ENCODE data around the gene JMY. TPM values are rescaled to one million over a fixed set of nuclear protein-coding genes. Genes with fewer than 3 reads are reported as not detected.

Gene JMY
- total RNA-seq, 1 experiment from 2014 or later, result not detected

- Histone ChIP-seq H3K9ac (ENCODE audit: low read length) (no peak overlapping the region), H3K36me3 (ENCODE audit: insufficient read depth, low read length) (no peaks in the 10 kb centered on the region), H3K79me2 (ENCODE audit: low read length) (no peaks in the 10 kb centered on the region), H3K4me3 (ENCODE audit: low read length) (no peak overlapping the region), H3K4me1 (ENCODE audit: low read length) (no peaks in the 10 kb centered on the region), H3K27ac (ENCODE audit: low read length) (no peak overlapping the region), H3K9me3 (ENCODE audit: low read length) (no peaks in the 10 kb centered on the region), H3K27me3 (ENCODE audit: low read length) (no peaks in the 10 kb centered on the region), H2AFZ (ENCODE audit: low read length) (no peak overlapping the region), H3K9me2 (replicated peaks; ENCODE audit: insufficient read depth, low read length) (no peaks in the 10 kb centered on the region), H4K20me1 (ENCODE audit: insufficient read depth, low read depth, low read length) (no peaks in the 10 kb centered on the region), H3K4me2 (ENCODE audit: low read depth, low read length, poor library complexity, severe bottlenecking) (no peak overlapping the region)
- DNase-seq, result no peak
Measured at GRCh38 chr5:79287380-79287779, 51.4 kb downstream of the JMY start.

- H3K4me3 ChIP-seq (ENCODE audit: low read length), result no peak overlapping the region
- H3K27ac ChIP-seq (ENCODE audit: low read length), result no peak overlapping the region
- no peaks in the 10 kb centered on the region for H3K4me1 ChIP-seq (ENCODE audit: low read length)
- no peaks in the 10 kb centered on the region for H4K20me1 ChIP-seq (ENCODE audit: insufficient read depth, low read depth, low read length)
- H3K9ac ChIP-seq (ENCODE audit: low read length), result no peak overlapping the region
- H3K36me3 ChIP-seq (ENCODE audit: insufficient read depth, low read length), result no peaks in the 10 kb centered on the region
- H2AFZ ChIP-seq (ENCODE audit: low read length), result no peak overlapping the region
- H3K4me2 ChIP-seq (ENCODE audit: low read depth, low read length, poor library complexity, severe bottlenecking), result no peak overlapping the region
- no peak for DNase-seq
- no peaks in the 10 kb centered on the region for H3K9me2 ChIP-seq (replicated peaks; ENCODE audit: insufficient read depth, low read length)
- H3K79me2 ChIP-seq (ENCODE audit: low read length), result no peaks in the 10 kb centered on the region
- no peaks in the 10 kb centered on the region for H3K27me3 ChIP-seq (ENCODE audit: low read length)
- H3K9me3 ChIP-seq (ENCODE audit: low read length), result no peaks in the 10 kb centered on the region
Measured at GRCh38 chr5:79287907-79288306, 52.0 kb downstream of the JMY start.

GRCh38 chr5:79295029-79295428 is 59.1 kb downstream of the JMY start:
- no peak overlapping the region for H3K4me2 ChIP-seq (ENCODE audit: low read depth, low read length, poor library complexity, severe bottlenecking)
- no peaks in the 10 kb centered on the region for H3K79me2 ChIP-seq (ENCODE audit: low read length)
- no peaks in the 10 kb centered on the region for H4K20me1 ChIP-seq (ENCODE audit: insufficient read depth, low read depth, low read length)
- no peaks in the 10 kb centered on the region for H3K9me2 ChIP-seq (replicated peaks; ENCODE audit: insufficient read depth, low read length)
- no peak overlapping the region for H3K27ac ChIP-seq (ENCODE audit: low read length)
- no peaks in the 10 kb centered on the region for H3K36me3 ChIP-seq (ENCODE audit: insufficient read depth, low read length)
- no peaks in the 10 kb centered on the region for H3K9me3 ChIP-seq (ENCODE audit: low read length)
- H2AFZ ChIP-seq (ENCODE audit: low read length), result no peak overlapping the region
- H3K27me3 ChIP-seq (ENCODE audit: low read length), result no peaks in the 10 kb centered on the region
- H3K4me1 ChIP-seq (ENCODE audit: low read length), result no peaks in the 10 kb centered on the region
- no peak overlapping the region for H3K4me3 ChIP-seq (ENCODE audit: low read length)
- no peak overlapping the region for H3K9ac ChIP-seq (ENCODE audit: low read length)
- DNase-seq, result no peak

- H3K4me1 ChIP-seq (ENCODE audit: low read length), result no peaks in the 10 kb centered on the region
- H3K4me3 ChIP-seq (ENCODE audit: low read length), result no peak overlapping the region
- no peak overlapping the region for H3K27ac ChIP-seq (ENCODE audit: low read length)
- H3K4me2 ChIP-seq (ENCODE audit: low read depth, low read length, poor library complexity, severe bottlenecking), result no peak overlapping the region
- no peaks in the 10 kb centered on the region for H3K79me2 ChIP-seq (ENCODE audit: low read length)
- H3K36me3 ChIP-seq (ENCODE audit: insufficient read depth, low read length), result no peaks in the 10 kb centered on the region
- no peak overlapping the region for H3K9ac ChIP-seq (ENCODE audit: low read length)
- H4K20me1 ChIP-seq (ENCODE audit: insufficient read depth, low read depth, low read length), result no peaks in the 10 kb centered on the region
- H2AFZ ChIP-seq (ENCODE audit: low read length), result no peak overlapping the region
- H3K9me2 ChIP-seq (replicated peaks; ENCODE audit: insufficient read depth, low read length), result no peaks in the 10 kb centered on the region
- no peak for DNase-seq
- H3K27me3 ChIP-seq (ENCODE audit: low read length), result no peaks in the 10 kb centered on the region
- no peaks in the 10 kb centered on the region for H3K9me3 ChIP-seq (ENCODE audit: low read length)
Measured at GRCh38 chr5:79297661-79298060, 61.7 kb downstream of the JMY start.

- H3K4me2 ChIP-seq (ENCODE audit: low read depth, low read length, poor library complexity, severe bottlenecking), result no peak overlapping the region
- H3K9ac ChIP-seq (ENCODE audit: low read length), result no peak overlapping the region
- no peak overlapping the region for H3K4me3 ChIP-seq (ENCODE audit: low read length)
- no peaks in the 10 kb centered on the region for H4K20me1 ChIP-seq (ENCODE audit: insufficient read depth, low read depth, low read length)
- no peaks in the 10 kb centered on the region for H3K27me3 ChIP-seq (ENCODE audit: low read length)
- no peaks in the 10 kb centered on the region for H3K4me1 ChIP-seq (ENCODE audit: low read length)
- no peaks in the 10 kb centered on the region for H3K79me2 ChIP-seq (ENCODE audit: low read length)
- no peaks in the 10 kb centered on the region for H3K9me3 ChIP-seq (ENCODE audit: low read length)
- no peak overlapping the region for H3K27ac ChIP-seq (ENCODE audit: low read length)
- H3K9me2 ChIP-seq (replicated peaks; ENCODE audit: insufficient read depth, low read length), result no peaks in the 10 kb centered on the region
- no peak for DNase-seq
- no peak overlapping the region for H2AFZ ChIP-seq (ENCODE audit: low read length)
- no peaks in the 10 kb centered on the region for H3K36me3 ChIP-seq (ENCODE audit: insufficient read depth, low read length)
Measured at GRCh38 chr5:79301046-79301712, 65.2 kb downstream of the JMY start.

GRCh38 chr5:79302454-79302853 is 66.5 kb downstream of the JMY start:
- H3K9me3 ChIP-seq (ENCODE audit: low read length), result no peaks in the 10 kb centered on the region
- no peak overlapping the region for H2AFZ ChIP-seq (ENCODE audit: low read length)
- no peaks in the 10 kb centered on the region for H4K20me1 ChIP-seq (ENCODE audit: insufficient read depth, low read depth, low read length)
- no peaks in the 10 kb centered on the region for H3K27me3 ChIP-seq (ENCODE audit: low read length)
- H3K4me2 ChIP-seq (ENCODE audit: low read depth, low read length, poor library complexity, severe bottlenecking), result no peak overlapping the region
- no peaks in the 10 kb centered on the region for H3K4me1 ChIP-seq (ENCODE audit: low read length)
- no peaks in the 10 kb centered on the region for H3K9me2 ChIP-seq (replicated peaks; ENCODE audit: insufficient read depth, low read length)
- H3K4me3 ChIP-seq (ENCODE audit: low read length), result no peak overlapping the region
- no peak for DNase-seq
- H3K9ac ChIP-seq (ENCODE audit: low read length), result no peak overlapping the region
- no peaks in the 10 kb centered on the region for H3K79me2 ChIP-seq (ENCODE audit: low read length)
- H3K27ac ChIP-seq (ENCODE audit: low read length), result no peak overlapping the region
- no peaks in the 10 kb centered on the region for H3K36me3 ChIP-seq (ENCODE audit: insufficient read depth, low read length)

- no peaks in the 10 kb centered on the region for H3K9me2 ChIP-seq (replicated peaks; ENCODE audit: insufficient read depth, low read length)
- no peaks in the 10 kb centered on the region for H3K9me3 ChIP-seq (ENCODE audit: low read length)
- H3K4me2 ChIP-seq (ENCODE audit: low read depth, low read length, poor library complexity, severe bottlenecking), result no peak overlapping the region
- no peaks in the 10 kb centered on the region for H3K4me1 ChIP-seq (ENCODE audit: low read length)
- no peak overlapping the region for H3K4me3 ChIP-seq (ENCODE audit: low read length)
- no peak overlapping the region for H3K9ac ChIP-seq (ENCODE audit: low read length)
- H4K20me1 ChIP-seq (ENCODE audit: insufficient read depth, low read depth, low read length), result no peaks in the 10 kb centered on the region
- no peaks in the 10 kb centered on the region for H3K27me3 ChIP-seq (ENCODE audit: low read length)
- no peaks in the 10 kb centered on the region for H3K79me2 ChIP-seq (ENCODE audit: low read length)
- no peak for DNase-seq
- no peak overlapping the region for H2AFZ ChIP-seq (ENCODE audit: low read length)
- no peaks in the 10 kb centered on the region for H3K36me3 ChIP-seq (ENCODE audit: insufficient read depth, low read length)
- no peak overlapping the region for H3K27ac ChIP-seq (ENCODE audit: low read length)
Measured at GRCh38 chr5:79305706-79306105, 69.8 kb downstream of the JMY start.

- Histone ChIP-seq H3K4me3 (ENCODE audit: low read length) (no peak overlapping the region), H4K20me1 (ENCODE audit: insufficient read depth, low read depth, low read length) (no peaks in the 10 kb centered on the region), H3K27ac (ENCODE audit: low read length) (no peak overlapping the region), H3K36me3 (ENCODE audit: insufficient read depth, low read length) (no peaks in the 10 kb centered on the region), H3K9me2 (replicated peaks; ENCODE audit: insufficient read depth, low read length) (no peaks in the 10 kb centered on the region), H2AFZ (ENCODE audit: low read length) (no peak overlapping the region), H3K9me3 (ENCODE audit: low read length) (no peaks in the 10 kb centered on the region), H3K27me3 (ENCODE audit: low read length) (no peaks in the 10 kb centered on the region), H3K4me2 (ENCODE audit: low read depth, low read length, poor library complexity, severe bottlenecking) (no peak overlapping the region), H3K79me2 (ENCODE audit: low read length) (no peaks in the 10 kb centered on the region), H3K4me1 (ENCODE audit: low read length) (no peaks in the 10 kb centered on the region), H3K9ac (ENCODE audit: low read length) (no peak overlapping the region)
- DNase-seq, result no peak
Measured at GRCh38 chr5:79318935-79319614, 83.1 kb downstream of the JMY start.

Data from Karpas-422 (cell line).